ENCODE data around the gene NR6A1. TPM values are rescaled to one million over a fixed set of nuclear protein-coding genes. Genes with fewer than 3 reads are reported as not detected.

NR6A1 gene
- polyA plus RNA-seq, 1 experiment: 0.10 TPM

GRCh38 chr9:124671861-124672260 lies 99.2 kb downstream of the NR6A1 start:
- Histone ChIP-seq H3K27me3 (ENCODE audit: control insufficient read depth, insufficient read depth, low read length) (no peaks in the 10 kb centered on the region), H3K4me3 (ENCODE audit: low read depth, low read length) (no peak overlapping the region), H3K9me3 (ENCODE audit: control insufficient read depth, insufficient read depth, low read length) (no peaks in the 10 kb centered on the region), H3K27ac (ENCODE audit: low read depth, low read length) (no peak overlapping the region)
- no peak for TF ChIP-seq CTCF (IDR thresholded peaks at IDR 0.05; ENCODE audit: low read depth, low read length)
- CTCF ChIA-PET: interaction anchor here (0.9 kb wide), 1 partner anchor 55 kb away, joined by 4 read pairs; no protein-coding TSS in a partner anchor
- DNase-seq (ENCODE audit: low read depth, low spot score): no peak
- POLR2A ChIA-PET: no interaction called here

- Histone ChIP-seq H3K27me3 (ENCODE audit: control insufficient read depth, insufficient read depth, low read length) (no peaks in the 10 kb centered on the region), H3K4me3 (ENCODE audit: low read depth, low read length) (no peak overlapping the region), H3K9me3 (ENCODE audit: control insufficient read depth, insufficient read depth, low read length) (no peaks in the 10 kb centered on the region), H3K27ac (ENCODE audit: low read depth, low read length) (no peak overlapping the region)
- ChIA-PET POLR2A (no interaction called here), CTCF (interaction anchor here (0.9 to 2.8 kb wide), 2 partner anchors 45 to 117 kb away, joined by 3 to 9 read pairs; no protein-coding TSS in a partner anchor)
- TF ChIP-seq CTCF (IDR thresholded peaks at IDR 0.05; ENCODE audit: low read depth, low read length): no peak
- no peak for DNase-seq (ENCODE audit: low read depth, low spot score)
Measured at GRCh38 chr9:124666642-124667041, 104.5 kb downstream of the NR6A1 start.

GRCh38 chr9:124665391-124666058 lies 105.6 kb downstream of the NR6A1 start:
- Histone ChIP-seq H3K27ac (ENCODE audit: low read depth, low read length) (no peak overlapping the region), H3K27me3 (ENCODE audit: control insufficient read depth, insufficient read depth, low read length) (no peaks in the 10 kb centered on the region), H3K4me3 (ENCODE audit: low read depth, low read length) (no peak overlapping the region), H3K9me3 (ENCODE audit: control insufficient read depth, insufficient read depth, low read length) (no peaks in the 10 kb centered on the region)
- CTCF ChIA-PET: interaction anchor here (1.3 to 2.8 kb wide), 3 partner anchors 27 to 48 kb away, joined by 3 to 9 read pairs (median 5); no protein-coding TSS in a partner anchor
- POLR2A ChIA-PET: no interaction called here
- DNase-seq (ENCODE audit: low read depth, low spot score): no peak
- no peak for TF ChIP-seq CTCF (IDR thresholded peaks at IDR 0.05; ENCODE audit: low read depth, low read length)

- Histone ChIP-seq H3K27me3 (ENCODE audit: control insufficient read depth, insufficient read depth, low read length) (no peaks in the 10 kb centered on the region), H3K4me3 (ENCODE audit: low read depth, low read length) (no peak overlapping the region), H3K9me3 (ENCODE audit: control insufficient read depth, insufficient read depth, low read length) (no peaks in the 10 kb centered on the region), H3K27ac (ENCODE audit: low read depth, low read length) (no peak overlapping the region)
- CTCF ChIA-PET: interaction anchor here (1.0 to 2.8 kb wide), 4 partner anchors 29 to 49 kb away, joined by 3 to 9 read pairs (median 4); no protein-coding TSS in a partner anchor
- no peak for TF ChIP-seq CTCF (IDR thresholded peaks at IDR 0.05; ENCODE audit: low read depth, low read length)
- DNase-seq (ENCODE audit: low read depth, low spot score): no peak
- POLR2A ChIA-PET: no interaction called here
Measured at GRCh38 chr9:124664143-124664542, 107.0 kb downstream of the NR6A1 start.
